NCI-H128 (cell line): ENCODE measurements around the gene LCT.
"Not testable (repeated sequence)": the region's sequence is repeated elsewhere in the genome, so short reads cannot be mapped to it uniquely, and the experiment has no call there.

ENCODE experiments used
- DNase-seq: peaks from one replicate; lab custom pipeline; 2025; ENCODE audit not compliant: unreplicated experiment; lab: John Stamatoyannopoulos, UW

Gene LCT

DNA sequence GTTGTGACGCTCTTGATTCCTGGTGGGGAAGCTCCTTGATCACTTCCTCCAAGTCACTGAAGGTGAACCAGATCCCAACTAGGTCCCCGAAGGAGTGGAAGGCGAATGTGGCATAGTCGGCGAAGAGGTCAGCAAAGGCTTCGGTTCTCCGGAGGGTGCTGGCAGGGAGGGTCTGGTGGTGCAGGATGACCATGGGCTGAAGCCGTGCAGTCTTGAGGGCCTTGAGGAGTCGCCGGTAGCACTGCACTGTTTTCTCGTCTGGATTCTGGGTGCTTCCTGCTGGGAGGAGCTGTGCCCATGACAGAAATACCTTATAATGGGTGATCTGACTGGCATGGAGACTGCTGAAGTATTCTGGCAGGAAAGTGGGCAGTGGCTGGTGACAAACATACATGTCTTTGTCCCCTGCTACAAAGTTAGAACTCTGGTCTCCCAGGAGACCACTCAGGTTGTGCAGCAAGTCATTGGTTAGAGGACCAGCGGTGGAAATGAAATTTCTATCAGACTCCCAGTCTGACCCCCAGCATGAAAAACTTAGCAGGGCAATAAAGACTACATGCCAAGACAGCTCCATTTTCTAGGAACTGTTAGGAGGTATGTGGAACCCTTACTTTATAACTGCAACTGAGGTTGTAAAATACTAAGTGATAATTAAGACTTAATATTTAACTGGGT is at the start of gene LCT:
TSS of gene LCT (minus strand) at position 589 of the 675 bp plus-strand sequence. CDS start at position 574, 15 bp downstream.
- no peak for DNase-seq

DNA sequence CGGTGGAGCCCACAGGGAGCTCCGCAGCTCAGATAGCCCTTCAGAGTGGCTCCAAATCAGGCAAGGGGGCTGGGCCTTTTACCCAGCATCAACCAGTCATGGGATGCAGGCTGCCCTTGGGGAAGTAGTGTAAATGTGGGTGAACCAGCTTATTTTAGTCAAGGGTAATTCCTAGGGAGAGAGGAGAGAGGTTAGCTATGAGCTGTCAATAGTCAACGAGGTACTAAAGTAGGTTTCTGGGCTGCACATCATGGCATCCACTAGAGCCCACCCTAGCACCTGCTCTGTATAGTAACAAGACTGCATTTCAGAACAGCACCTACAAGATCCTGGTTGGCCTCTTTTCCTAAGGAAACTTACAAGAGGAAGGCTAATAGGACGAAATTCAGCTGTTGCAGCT is 48.7 kb upstream of the LCT start:
- DNase-seq = no peak

DNA sequence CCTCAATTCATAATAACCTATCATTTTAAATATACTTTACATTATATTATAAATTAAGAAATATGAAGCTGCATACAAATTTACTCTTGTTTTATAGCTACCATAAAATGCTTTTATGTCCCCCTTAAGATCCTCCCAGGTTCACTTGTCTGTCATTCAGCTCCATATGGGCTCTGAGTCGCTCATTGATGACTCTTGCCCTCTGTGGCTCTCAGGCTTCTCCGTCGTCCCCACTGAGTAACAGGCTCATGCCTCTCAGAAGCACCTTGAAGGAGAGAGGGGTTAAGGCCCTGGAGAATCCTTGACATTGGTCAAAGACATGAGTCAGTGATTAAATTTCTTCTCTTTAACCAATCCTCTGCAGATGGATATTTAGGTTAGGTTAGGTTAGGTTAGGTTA is 45.4 kb upstream of the LCT start:
- no peak for DNase-seq

DNA sequence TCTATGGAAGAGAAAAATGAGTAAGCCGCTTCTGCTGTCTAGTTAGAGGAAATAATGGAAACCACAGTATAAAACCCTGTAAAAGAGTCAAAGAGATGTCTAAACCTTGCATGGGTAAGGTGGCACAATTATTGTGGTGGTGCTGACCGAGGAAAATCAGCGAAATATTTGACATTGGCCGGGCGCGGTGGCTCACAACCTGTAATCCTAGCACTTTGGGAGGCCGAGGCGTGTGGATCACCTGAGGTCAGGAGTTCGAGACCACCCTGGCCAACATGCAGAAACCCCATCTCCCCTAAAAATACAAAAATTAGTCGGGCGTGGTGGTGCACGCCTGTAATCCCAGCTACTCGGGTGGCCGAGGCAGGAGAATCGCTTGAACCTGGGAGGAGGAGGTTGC is 39.8 kb upstream of the LCT start:
- not testable (repeated sequence) for DNase-seq

DNA sequence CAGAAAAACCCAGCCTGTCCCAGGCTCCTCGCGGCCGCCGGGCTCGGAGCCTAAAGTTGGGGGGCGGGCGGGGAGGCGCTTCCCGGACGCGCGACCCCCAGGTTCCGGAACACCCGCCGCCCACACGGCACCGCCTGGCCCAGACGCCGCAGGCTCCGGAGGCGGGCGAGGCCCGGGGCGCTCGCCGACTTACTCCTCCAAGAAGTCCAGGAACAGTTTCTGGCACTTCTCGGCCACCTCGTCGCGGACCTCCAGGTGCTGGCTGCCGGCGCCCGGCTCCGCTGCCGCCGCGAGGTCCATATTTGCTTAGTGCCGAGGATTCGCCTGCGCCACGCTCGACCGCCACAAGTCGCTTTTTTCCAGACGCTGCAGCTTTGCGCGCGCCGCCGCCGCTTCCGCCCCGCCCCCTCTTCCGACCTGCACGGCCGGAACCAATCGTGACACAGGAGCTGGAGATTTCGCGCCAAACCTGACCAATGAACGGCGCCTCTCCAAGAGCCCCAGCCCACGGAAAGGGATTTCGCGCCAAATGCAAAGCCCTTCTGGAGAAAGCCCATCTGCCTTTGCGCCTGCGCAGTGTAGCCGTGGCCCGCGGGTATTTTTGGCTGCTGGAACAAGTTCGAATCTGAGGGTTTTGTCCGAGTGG is 39.2 kb upstream of the LCT start, which contains the start of gene MCM6:
TSS of gene MCM6 (minus strand) at position 378 of the 646 bp plus-strand sequence. CDS start at position 300, 78 bp downstream.
- DNase-seq = peak; percentile 91

DNA sequence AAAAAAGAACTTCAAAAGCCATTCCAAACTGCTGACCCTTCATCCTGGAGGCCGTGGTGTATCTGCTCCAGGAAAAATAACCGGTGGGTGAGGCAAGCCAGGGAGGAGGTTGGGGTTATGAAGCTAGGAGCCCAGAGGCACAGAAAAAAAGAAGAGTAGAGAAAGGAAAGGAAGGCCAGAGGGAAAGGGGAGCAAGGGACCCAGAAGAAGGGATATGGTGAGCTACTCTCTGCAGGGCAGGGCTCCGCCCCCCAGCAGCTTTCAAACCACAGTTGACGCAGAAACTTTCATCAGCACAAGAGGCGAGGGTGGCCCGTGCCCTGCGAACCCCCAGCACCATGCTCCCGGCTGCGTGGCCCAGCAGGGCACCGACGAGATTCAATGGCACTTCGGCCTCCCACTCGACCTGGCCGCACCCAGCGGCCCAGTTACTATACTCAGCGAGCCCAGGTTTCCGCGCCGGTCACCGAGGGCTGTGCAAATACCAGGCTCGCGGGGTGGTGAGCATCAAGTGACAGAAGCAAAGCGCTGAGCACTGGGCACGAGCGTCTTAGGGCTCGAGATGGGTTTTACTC is 38.6 kb upstream of the LCT start:
- DNase-seq = no peak

DNA sequence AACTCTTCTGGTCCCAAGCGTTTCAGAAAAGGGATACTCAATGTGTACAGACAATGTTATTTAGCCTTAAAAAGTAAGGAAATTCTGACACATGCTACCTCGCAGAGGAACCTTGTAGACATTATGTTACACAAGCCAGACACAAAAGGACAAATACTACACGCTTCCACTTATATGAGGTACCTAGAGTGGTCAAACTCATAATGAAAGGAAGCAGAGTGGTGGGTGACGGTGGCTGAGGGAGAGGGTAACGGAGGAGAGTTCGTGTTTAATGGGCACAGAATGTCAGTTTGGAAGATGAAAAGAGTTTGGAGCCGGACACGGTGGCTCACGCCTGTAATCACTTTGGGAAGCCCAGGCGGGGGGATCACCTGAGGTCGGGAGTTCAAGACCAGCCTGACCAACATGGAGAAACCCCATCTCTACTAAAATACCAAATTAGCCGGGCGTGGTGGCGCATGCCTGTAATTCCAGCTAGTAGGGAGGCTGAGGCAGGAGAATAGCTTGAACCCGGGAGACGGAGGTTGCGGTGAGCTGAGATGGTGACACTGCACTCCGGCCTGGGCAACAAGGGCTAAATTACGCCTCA is 37.9 kb upstream of the LCT start:
- DNase-seq = no peak

DNA sequence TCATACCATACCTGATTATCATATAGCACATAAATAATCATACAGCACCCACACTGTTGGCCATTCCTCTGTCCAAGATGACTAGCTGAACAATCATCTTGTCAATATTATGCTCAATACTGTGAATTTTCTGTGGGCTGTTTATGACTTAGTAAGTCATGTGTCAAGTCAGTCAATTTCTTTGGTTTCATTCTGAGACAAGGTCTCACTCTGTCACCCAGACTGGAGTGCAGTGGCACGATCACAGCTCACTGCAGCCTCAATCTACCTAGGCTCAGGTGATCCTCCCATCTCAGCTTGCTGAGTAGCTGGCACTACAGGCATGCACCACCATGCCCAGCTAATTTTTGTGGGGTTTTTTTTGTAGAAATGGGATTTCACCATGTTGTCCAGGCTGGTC is 33.6 kb upstream of the LCT start:
- DNase-seq = no peak

DNA sequence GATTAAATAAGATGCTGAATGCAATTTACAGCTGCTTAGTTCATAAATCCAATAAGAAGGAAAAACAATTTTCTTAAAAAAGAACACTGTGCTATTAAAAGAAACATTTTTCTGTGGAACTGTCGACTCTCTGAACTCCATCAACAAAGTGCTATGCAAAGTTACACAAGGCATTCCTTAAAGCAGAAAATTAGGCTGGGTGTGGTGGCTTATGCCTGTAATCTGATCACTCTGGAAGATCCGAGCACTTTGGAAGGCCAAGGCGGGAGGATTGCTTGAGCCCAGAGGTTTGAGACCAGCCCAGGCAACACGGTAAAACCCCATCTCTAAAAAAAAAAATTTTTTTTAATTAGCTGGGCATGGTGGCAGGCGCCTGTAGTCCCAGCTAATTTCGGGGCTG is 26.2 kb upstream of the LCT start:
- DNase-seq = no peak

DNA sequence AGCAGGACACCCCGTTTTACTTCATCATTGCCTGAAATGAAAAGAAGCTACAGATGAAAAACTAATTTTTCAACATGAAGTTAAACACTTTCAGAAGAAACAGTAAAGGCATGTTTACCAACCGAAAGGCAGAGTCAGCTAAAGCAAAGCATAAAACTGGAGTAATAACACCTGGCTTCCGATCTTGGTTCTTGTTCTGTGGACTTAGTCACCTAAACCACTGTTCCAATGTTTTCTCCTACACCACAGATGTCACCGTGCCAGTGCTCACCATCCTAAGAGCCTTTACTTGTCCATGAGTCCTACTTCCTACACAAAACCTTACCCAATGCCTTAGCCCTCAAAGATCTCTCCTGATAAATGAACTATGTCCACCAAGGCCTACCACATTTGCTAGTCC is 25.7 kb upstream of the LCT start:
- no peak for DNase-seq

DNA sequence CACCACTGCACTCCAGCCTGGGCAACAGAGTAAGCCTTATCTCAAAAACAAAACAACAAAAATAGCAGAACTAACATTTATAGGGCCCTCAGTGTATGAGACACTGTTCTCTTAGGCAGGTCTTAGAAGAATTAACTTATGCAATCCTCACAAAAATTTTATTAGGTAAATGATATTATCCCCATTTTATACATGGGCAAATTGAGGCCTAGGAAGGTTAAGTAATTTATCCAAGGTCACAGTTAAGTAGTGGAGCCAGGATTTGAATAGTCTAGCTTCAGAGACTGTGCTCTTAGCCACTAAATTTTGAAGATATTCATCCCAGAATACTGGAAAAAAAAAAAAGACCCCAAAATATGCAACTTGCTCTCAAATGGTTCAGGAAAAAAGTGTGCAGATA is 16.4 kb upstream of the LCT start:
- no peak for DNase-seq

DNA sequence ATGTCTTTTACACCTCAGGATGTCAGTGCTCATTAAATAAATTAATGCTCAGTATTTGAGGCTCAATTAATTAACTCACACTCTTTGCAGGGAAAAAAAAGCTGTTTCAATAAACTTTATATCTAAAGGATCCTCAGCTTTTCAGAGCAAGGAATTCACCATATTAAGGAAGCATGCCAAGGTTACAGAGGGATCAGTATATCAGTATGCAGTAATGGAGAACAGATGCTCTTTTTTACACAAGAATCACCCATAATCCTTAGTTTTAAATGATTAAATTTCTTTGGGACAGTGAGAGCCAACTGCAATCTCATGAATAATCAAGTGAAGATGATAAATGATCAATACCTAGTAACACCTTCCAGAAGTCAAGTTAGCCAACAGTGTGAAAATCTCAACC is 14.9 kb upstream of the LCT start:
- no peak for DNase-seq

DNA sequence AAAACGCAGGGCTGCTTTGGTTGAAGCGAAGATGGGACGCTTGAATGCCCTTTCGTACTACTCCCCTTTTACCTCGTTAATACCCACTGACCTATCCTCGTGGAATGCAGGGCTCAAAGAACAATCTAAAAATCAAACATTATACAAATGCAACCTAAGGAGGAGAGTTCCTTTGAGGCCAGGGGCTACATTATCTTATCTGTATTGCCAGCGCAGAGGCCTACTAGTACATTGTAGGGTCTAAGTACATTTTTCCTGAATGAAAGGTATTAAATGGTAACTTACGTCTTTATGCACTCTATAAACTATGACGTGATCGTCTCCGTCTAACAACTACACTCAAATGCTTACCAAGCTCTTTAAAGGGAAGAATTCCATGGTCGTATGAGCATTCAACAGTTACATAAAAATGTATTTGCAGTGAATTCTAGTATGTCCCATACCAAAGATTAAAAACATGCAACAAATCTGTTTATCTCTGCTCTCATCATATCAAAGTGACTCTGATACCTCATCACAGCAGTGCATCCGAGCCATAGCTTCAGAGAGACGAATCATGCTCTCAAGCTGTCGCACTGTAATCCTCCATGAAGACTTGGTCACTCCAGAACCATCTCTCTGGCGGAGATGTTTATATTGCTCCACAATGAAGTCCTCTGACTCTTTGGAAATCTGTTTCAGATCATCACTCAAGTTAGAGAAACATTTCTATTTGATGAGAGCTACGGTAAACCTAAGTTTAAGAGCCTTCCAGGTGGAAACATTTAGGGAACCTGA is 14.1 kb upstream of the LCT start:
- DNase-seq = no peak

DNA sequence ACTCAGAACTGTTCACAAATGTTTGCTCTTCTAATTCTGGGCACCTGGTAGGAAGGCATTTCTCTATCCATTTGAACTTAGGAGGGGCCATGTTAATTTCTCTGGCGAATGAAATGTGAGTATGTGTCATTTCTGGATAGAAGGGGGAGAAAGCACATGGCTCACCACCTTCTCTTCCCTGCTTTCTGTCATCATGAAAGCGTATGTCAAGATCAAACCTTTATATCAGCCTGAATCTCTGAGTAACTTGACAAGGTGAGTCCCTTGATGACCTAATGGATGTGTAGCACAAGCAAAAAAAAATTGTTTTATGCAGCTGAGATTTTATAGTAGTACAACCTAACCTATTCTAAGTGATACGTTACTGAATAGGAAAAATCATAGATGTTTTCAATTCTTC is 12.1 kb upstream of the LCT start:
- DNase-seq = no peak

DNA sequence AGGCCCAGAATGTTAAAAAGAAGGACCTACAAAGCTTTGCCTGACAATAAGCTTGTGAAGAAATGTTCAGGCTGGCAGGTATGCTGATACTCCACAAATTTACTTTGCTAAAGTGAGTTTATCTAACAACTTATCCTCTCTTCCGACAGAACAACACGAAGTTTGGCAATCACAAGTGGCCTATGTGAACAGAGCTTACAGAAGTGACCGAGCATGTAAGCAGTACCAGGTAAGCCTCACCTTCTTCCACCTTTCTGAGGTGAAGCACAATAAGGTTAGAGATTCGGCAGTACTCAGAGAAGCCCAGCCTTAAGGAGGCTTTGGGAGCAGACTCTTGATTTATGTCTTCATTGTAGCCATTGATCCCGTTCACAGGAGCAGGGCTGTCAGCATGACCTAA is 9.0 kb upstream of the LCT start:
- DNase-seq = no peak

DNA sequence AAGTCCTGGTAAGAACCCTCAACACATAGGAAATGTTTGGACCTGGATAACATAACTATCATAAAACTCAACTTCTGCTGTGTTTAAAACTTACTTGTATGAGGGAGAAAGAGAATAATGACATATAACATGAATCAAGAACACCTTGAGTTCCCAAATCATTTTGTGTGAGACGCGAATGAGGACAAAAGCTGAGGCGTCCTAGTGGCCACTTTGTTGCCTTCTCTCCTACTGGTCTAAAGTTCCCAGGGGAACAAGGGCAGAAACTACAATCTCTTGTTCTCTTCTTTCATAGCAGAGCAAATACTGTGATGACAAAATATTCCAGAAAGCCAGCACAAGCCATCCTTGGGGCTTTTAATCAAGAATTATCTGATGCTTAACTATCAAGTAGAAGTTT is 8.3 kb upstream of the LCT start:
- no peak for DNase-seq

DNA sequence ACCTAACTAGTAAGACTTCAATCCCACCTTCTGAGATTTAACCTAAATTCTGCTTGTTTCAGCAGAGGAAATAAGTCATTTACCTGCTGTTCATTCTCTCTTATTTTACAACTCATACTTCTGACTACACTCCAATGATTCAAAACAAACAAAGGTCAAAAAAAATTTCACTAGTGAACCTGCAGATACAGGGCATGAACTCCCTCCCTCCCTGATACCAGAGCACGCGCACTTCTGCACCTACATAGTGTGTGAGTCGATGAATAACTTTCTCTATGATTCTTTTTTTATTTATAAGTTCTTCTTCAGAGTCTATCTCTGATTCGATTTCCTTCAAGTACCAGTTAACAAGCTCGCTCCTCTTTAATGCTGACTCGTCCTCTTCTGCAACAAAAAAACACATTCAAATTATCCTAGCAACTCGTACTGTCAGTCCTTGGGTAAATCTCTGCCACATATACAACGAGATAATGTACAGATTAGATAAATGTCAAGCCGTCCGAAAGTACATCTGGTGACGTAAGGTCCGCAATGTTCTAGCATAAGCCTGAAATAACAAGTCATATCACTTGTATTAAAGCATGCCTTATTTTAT is 7.4 kb upstream of the LCT start:
- no peak for DNase-seq

DNA sequence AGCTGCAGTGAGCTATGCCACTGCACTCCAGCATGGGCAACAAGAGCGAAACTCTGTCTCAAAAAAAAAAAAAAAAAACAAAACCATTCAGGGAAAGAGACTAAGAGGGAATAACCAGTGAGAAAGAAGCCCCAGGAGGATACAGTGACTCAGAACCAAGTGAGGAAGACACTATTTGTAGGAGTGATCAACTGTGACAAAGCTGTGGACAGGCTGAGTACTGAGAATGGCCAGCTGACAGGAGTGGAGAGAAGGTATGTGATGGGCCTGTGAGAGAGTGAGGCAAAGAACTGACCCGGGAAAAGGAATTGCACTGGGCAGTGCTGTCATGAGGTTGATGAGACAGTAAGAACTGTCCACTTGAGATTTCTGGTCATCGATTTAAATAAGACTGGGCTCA is 6.7 kb upstream of the LCT start:
- no peak for DNase-seq

DNA sequence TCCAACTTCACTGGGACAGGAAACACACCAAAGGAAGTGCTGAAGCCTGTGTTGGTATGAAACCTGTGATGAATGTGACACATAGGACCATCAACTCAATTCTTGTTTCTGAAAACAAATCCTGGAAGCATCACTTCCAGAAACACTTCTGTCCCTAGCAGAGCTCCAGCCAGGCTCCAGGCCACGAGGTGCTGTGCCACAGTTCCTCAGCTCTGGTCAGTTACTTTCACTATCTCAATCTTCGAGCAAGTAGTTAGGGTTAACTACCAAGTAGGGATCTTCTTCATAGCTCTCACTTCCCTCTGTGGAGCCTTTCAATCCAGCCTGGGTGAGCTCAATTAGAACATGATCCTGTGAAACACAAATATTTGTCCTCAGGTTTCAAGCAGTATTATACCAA is 3.6 kb upstream of the LCT start:
- no peak for DNase-seq

DNA sequence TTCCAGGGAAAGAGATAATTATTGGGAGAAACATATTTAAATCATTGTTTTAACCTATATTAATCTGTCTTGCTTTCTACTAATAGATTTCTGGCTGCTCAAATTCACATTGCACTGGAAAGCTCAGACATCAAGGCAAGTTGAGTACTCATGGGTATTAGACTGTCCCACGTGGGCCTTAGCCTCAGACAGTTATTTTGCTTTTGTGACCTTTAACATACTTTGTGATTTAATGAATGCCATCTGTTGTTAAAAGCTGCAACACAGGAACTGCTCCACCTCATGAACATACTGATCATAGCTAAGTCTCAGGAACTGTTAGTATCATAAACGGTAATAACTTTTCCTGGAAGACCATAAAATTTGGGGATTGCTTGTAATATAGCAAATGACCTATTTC is 2.7 kb upstream of the LCT start:
- no peak for DNase-seq

DNA sequence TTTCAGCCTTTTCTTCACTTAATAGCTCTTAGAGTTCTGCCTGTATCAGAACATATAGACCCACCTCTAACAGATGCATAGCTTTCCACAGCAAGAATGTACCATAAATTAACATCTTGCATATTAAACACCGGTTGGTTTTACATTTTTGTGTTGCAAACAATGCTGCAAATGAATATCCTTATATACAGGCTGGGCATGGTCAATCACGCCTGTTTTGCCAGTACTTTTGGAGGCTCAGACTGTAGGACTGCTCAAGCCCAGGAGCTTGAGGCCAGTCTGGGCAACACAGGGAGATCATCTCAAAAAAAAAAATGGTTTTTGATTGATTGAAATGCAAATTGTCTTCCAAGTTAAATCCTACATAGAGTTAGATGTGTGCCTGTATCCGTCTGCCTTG is 1.5 kb upstream of the LCT start:
- no peak for DNase-seq
